NCI-H526 (cell line): ENCODE measurements around the gene SNX27.
A peak's percentile ranks its signal among the peaks of the same experiment; 100 is the strongest.
"Not testable (repeated sequence)": the region's sequence is repeated elsewhere in the genome, so short reads cannot be mapped to it uniquely, and the experiment has no call there.

Source experiments
- DNase-seq, 2 experiments: peaks; one replicate each; lab custom pipeline; 2025; lab: John Stamatoyannopoulos, UW

SNX27 gene

DNA sequence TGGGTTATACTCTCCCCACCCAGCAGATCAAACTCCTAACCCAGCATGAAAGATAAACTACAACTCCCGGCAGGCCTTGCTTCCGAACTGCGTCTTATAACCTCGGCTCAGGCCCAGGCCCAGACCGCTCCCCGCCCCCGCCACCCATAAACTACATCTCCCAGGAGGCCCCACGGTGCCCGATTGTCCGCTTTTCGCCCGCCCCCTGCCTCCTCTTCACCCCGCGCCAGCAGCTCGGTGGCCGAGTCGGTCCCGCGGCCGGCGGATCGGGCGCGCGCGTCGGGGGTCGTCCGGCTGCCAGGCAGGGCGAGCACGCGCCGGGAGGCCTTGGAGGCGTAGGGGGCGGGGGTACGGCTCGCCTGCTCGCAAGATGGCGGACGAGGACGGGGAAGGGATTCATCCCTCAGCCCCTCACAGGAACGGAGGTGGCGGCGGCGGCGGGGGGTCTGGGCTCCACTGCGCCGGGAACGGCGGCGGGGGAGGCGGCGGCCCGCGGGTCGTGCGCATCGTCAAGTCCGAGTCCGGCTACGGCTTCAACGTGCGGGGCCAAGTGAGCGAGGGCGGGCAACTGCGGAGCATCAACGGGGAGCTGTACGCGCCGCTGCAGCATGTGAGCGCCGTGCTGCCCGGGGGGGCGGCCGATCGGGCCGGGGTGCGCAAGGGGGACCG, at the start of gene SNX27:
Gene SNX27, plus strand, starts transcription at position 219 of the 669 bp plus-strand sequence. Its CDS starts 152 bp downstream, at position 371.
- peak; percentile 96 to 100 for DNase-seq

DNA sequence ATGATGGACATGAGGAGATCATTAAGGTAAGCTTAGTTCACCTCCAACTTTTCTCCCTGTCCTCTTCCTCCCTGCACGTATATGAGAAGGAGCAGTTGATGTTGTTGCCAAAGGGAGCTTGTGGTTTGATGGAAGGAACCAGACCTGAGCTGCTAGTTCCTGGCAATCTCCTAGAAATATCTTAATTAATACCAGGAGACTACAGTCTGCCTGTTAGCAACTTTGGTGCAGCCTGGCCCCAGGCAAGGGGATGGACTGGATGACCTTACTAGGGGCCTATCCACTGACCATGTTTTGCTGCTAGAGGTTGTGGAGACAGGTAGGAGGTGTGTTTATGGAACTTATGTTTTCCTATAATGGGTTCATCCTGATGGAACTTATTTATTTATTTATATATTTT, 49.2 kb upstream of the SNX27 start:
- DNase-seq = no peak

DNA sequence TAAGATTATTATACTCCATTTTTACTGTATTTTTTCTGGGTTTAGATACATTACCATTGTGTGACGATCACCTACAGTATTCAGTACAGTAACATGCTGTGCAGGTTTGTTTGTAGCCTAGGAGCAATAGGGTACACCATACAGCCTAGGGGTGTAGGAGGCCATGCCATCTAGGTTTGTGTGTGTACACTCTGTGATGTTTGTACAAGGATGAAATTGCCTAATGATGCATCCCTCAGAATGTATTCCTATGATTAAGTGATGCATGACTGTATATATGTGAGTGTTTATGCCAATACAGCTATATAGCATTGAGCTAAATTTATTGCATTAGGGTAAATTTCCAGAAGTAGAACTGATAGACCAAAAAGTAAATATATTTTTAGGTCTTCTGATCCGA, 48.5 kb upstream of the SNX27 start:
- DNase-seq = no peak

DNA sequence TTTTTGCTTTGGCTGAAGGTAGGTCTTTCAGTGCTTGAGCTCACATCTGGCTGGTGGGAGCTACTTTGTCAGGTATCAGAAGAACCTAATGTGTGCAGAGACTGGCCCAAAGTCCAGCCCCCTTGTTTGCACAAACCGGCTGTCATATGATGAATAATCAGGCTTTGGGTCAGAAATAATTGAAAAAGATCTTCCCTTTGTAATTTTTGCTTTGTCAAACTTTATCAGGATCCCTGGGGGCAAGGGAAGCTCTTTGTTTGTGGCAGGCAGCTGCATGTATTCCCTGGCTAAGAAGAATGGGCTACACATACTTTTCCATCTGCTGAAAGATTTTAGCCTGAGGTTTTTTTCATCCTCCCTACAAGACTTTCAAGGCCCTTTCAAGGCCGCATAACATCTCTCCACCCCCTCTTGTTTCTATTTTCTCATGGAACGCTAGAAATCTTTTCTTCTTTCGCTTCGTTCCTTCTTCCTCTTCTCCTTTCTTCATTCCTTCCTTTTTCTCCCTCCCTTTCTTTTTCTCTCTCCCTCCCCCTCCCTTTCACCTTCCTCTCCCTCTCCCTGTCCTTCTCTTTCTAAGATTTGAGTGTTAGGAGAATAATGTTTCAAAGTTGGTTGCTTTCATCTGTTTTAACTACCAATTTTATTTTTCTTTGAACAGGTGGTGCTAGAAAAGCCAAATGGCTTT, 46.2 kb upstream of the SNX27 start:
- DNase-seq = no peak

DNA sequence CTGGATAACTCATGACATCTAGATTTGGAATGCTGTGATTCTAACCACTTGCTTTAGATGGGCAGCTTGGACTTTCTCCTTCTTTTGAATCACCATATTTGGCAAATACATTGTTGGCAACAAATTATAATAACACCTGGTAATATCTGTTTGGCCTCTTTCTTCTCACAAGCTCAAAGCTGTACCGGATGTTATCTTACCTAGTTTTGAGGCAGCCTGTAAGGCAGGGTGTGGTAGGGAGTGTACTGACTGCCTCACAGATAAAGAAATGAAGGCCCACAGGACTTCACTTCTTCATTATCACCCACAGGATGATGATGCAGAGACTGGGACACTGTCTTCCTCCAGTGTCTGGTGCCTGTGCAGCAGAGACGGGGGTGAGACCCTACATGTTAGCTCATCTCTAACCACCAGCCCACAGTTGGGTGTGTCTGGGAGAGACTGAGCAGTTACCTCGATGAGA, 43.2 kb upstream of the SNX27 start:
- DNase-seq = no peak

DNA sequence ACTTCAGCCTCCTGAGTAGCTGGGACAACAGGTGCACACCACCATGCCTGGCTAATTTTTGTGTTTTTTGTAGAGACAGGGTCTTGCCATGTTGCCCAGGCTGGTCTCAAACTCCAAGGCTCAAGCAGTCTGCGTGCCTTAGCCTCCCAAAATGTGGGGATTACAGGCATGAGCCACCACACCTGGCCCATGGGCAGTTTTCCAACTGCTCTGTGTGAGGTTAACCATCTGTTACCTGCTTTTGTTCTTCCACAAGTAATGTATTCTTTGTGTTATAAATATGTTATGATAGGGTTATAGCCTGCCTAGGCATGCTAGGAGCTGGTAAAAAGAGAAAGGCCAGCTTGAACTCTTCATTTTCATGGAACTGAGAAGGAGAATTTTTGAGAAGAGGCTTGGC, 41.0 kb upstream of the SNX27 start:
- DNase-seq = no peak

DNA sequence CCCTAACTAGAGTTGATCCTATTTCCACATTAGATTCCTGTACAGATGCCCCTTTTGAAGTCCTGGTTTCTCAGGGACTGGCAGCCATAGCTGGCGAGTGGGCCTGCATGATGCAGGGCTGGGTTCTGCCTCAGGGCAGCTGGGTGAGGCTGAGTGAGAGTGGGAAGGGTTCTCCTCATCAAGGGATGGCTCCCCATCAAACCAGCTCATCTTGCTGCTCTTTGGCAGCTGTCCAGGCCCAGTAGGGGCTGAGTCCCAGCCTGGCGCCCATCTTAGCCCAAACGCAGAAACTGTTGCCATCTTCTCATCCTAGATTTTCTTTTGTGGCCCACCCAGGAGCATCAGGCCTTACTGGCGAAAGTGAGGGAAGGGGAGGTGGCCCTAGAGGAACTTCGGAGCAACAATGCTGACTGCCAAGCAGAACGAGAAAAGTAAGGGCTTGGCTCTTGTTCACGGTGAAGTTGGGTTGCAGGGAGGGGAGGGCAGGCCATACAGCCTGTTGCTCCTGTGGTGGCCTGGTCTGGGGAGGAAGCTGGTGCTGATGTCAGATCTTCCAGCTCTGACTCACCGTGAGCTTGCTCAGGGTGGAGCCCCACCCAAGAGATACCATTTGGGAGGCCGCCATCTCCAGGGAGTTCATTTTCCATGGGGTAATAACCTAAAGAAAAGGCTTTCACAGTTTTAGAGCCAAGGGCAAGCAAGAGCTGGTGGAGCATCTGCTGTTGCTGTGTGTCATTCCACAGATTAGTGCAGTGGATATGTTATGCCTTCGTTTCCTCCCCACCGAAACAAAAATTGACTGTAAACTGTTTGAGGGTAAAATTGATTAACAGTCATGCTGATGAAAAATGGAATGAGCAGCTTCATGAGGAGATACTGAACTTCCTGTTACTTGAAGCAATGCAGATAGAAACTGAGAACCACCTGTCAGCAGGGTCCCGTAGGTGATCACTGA, 37.0 kb upstream of the SNX27 start:
- no peak for DNase-seq

DNA sequence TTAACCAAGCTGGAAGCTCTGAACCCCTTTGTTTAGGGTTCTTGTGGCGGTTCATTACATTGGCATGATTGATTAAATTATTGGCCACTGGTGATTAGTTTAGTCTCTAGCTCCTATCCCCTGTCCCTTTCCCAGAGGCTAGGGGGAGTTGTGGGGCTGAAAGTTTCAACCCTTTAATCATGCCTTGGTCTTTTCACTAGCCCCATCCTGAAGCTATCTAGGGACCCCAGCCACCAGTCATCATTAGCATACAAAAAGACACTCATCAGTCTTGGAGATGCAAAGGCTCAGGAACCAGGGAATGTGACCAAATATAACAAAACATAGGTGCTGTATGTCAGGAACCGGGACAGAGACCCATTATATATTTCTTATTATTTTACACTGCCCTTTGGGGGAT, 34.7 kb upstream of the SNX27 start:
- no peak for DNase-seq

DNA sequence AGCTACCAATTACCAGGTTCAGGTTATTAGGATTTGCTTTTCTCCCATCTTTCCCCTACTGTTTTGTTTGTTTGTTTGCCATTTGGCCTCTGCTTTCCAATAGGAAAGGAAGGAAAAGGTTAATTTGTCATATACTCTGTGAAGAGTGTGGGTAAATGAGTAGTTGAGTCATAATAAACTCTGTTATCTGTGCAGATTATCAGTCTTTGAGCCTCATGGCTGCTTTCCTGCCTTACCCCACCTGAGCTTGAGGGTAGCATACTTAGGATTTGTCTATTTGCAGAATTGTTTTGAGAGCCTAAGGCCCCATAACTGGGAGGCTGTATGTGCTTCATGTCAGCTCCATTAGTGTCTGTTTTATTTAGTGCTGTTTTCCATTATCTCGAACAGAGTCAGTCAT, 32.9 kb upstream of the SNX27 start:
- no peak for DNase-seq

DNA sequence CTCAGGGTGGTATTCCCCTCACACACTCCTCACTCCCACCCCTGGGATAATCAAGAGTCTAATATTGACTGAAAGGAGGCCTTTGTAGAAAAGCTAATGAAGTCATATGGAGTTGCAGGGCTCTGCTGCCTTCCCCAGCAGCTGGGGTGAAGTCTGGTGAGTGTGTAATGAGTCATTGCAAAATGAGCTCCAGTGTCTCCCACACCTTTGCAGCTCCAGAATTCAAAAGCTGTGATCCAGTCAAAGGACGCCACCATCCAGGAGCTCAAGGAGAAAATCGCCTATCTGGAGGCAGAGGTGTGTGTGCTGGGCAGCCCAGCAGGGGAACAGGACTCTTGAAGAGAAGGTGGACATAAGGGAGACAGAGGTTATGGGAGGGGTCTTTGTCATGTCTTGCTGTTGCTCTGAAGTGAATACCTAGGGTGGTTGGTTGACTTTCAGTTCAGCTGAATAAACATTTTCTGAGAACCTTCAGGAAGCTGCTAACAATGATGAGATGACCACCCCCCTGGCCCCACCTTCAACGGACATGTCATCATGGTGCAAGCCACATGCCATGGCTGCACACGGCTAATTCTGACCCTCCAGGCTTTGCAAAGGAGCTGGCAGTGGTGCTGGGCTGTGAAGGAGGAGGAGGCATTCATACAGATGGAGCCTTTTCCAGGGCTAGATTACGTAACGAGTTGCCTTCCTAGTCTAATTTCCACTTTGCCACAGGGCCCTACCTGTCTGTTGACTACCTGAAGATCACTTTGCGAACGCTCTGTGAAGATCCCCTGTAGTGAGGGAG, 32.2 kb upstream of the SNX27 start:
- no peak for DNase-seq

DNA sequence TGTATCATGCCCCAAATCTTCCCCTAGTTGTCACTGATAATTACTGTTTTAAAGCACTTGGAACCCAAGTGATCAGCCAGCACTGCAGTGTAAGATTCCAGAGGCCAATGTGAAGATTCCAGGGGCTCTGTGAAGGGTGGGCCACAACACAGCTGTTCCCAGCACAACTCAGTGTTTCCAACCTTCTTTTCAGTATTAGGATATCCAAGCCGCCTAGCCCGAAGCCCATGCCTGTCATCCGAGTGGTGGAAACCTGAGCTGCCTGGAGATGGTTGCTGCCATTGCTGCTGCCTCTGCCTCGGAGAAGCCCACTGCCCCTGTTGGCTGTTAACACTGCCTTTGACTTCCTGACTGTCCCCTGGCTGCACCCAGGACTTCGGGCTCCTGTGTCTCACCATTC, 30.4 kb upstream of the SNX27 start:
- DNase-seq = no peak

DNA sequence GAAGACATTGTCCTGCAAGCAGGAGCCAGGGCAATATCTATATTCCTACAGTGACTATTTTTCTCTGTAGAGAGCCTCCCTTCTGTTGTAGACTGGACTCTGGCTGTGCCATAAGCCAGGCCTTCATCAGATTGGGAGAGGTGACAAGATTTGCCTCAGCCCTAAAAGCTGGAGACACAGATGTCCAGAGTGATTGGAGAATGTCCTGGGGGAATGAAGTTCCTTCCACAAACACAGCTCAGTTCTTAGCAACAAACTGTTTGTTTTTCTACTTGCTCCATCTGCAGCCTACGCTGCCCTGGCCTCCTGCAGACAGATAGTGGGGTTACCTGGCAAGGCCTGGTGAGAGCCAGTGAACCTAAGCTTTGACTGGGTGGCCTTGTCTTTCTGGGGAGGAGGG, 29.9 kb upstream of the SNX27 start:
- no peak for DNase-seq

DNA sequence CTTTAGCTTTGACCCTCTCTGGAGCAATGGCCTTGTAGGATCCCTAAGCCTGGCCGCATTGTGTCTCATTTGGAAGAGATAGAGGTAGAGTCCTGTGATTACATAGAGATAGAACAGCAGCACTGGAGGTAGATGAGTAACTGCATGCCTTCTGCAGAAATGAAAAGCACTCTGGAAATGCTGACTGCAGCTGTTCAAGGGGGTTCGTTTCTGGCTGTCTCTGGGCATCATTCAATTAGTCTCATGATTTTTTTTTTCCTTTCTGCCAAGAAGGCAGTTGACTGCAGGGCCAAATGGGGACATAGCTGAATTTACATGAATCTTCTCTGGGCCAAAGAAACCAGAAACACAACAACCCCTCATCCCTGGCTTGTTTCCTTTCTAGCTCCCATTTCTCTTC, 28.1 kb upstream of the SNX27 start:
- no peak for DNase-seq

DNA sequence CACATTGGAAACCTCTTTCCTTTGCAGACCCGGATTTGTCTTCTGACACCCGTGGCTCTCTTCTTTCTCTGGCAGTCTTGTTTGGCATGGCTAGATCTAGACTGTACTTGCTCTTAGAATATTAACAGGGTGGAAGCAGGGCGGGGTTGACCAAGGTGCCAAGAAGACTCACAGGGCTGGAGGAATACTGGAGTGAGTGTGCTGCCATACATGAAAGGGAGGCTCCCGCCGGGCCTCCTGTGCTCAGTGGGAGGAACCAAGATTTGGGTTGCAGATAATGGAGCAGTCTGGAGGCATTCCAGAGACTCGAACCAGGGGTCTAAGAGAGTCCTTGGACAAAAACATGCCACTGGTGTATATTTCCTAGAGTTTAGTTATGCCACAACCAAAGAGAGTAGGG, 27.6 kb upstream of the SNX27 start:
- no peak for DNase-seq

DNA sequence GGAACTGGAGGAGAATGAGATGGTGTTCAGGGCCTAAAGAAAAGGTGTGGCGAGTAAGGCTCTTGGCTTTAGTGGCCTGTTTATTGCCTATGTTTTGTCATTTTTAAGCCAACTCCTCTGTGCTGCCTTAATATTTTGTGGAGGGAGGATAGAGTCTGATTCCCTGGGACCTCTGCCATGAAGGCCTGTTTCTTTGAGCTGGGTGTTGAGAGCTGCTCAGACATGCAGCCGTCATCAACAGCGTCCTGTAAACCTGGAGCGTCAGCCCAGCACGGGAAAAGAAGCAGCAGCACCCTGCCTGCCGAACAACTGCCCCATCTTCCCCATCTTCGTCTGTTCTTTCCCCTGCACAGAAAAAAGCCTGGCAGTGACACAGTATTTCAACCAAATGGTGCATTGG, 27.1 kb upstream of the SNX27 start:
- DNase-seq = no peak

DNA sequence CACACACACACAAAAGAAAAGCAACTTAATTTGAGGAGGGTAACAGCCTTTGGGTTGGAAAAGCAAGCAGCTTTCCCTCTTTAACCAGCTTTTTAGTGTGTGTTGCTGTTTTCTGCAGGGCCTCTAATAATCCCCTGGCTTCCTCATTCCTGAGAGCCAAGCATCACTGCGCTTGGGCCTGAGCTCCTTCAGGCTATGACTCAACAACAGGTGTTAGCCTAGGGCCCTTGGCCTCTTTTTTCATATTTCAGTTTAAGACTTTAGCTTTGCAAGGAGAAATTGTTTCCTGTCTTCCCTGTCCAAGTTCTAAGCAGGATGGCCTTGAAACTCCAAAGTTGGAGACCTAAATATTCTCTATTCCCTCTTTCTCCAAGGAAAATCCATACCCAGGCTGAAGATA, 26.2 kb upstream of the SNX27 start:
- no peak for DNase-seq

DNA sequence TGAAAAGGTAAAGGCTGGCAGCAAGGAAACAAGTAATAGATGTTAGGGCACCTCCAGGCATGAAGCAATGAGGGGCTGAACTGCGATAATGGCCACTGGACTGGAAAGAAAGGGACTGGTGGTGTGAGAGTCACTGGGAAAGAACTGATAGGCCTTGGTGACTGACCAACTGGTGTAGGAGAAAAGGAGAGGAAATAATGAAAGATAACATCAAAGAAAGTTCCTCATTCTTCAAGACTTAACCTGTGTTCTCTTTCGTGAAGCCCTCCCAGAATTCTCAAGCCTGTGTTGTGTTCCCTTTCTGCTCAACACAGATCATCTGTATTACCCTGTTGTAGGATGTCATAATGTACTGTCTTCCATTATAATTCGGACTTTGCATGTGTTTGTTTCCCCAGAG, 20.9 kb upstream of the SNX27 start:
- DNase-seq = no peak

DNA sequence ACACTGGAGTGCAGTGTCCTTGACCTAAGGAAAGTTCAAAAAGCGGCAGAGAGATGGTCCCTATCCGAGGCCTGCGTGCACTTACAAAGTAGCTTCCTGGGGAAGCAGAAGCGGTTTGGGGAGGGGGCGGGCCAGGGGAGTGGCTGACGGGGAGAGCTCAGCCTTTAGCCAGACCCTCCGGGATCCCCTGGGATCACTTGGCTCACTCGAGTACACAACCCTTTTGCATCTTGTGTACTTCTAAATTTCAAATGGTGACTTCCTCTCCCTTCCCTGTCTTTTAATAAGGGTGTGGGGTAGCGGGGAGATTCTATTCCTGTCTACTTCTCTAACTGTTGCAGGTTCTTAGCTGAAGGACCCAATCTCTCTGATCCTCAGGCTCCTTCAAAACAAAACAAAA, 18.1 kb upstream of the SNX27 start:
- peak; percentile 75 to 83 for DNase-seq

DNA sequence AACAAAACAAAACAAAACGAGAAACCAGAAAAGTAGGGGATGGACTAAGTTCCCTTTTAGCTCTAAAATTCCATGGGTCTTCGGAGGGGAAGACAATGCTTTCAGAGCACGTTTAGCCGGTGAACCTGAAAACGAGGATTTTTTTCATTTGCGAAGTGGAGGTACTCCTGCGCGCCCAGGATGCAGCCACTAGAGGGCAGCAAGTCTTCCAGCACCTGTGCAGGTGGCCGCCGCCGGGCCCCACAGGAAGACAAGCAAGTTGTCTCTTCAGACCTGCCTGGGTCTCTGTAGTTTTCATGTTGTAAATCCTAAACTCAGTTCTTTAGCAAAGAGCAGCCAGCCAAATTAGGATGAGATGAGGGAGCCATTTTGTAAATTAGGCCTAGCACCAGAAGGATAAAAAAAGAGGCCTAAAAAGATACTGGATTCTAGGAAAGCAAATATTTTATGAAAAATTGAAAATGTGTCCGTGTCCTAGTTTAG, 17.7 kb upstream of the SNX27 start:
- peak; percentile 79 to 98 for DNase-seq

DNA sequence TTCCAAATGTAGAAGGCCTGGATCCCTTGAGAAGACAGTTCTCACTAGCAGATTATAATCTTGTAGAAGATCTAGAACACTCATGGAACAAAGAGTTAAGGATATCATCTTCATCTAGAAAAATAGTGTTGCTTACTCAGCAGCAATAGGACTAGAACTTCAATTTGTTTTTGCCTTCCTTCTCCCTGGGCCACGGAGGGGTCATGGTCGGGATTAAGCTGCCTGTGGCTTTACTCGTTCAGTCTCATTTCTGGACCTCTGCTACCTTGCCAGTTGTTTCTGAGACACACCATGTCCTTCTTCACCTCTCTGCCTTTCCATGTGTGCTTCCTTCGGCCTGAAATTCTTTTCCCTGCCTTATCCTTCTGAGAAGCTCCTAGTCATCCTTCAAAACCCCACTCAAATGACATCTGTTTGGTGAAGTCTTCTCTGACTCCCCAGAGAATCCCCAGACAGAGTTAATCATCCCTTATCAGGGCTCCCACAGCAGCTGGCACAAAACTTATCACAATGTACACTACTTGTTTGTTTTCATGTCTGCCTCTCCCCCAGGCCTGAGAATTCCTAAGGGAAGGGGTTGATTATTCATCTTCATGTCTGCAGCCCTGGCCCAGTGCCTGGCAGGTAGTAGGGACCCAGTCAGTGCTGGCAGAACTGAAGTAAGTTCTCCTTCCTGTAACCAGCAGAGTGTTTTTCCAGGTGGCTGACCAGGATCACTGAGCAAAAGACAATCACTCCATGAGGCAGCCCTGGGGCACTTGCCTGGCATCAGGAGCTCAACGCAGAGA, 15.5 kb upstream of the SNX27 start:
- no peak for DNase-seq

DNA sequence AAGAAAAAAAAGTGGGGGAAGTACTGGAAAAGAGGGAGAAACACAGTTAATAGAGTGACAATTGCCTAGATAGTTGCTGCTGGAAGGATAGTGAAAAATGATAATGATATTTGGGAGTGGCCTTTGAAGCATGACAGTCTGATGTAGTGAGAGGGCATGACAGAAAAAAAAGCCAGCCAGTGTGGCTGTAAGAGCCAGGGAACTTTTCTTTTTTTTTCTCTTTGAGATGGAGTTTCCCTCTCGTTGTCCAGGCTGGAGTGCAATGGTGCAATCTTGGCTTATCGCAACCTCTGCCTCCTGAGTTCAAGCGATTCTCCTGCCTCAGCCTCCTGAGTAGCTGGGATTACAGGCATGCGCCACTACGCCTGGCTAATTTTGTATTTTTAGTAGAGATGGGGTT, 9.3 kb upstream of the SNX27 start:
- DNase-seq = not testable (repeated sequence)
